Activated T-helper 2 cell treated with anti-CD3 and anti-CD28 coated beads, Interferon-gamma antibody, Interleukin-2, Interleukin-4, amounts not matched to agents 10 μg/mL and 5 μg/mL and 100 μg/mL, durations not matched to agents 14 hours and 24 hours and 36 hours (primary cell): ENCODE measurements around the gene APOL2. TPM values are rescaled to one million over a fixed set of nuclear protein-coding genes. Genes with fewer than 3 reads are reported as not detected.
"Not testable (repeated sequence)": the region's sequence is repeated elsewhere in the genome, so short reads cannot be mapped to it uniquely, and the experiment has no call there.

Experiments
- DNase-seq: peaks from one replicate; pipeline ENCODE4 v3.0.0; 2021; ENCODE audit warnings: low spot score
- H3K27ac Mint-ChIP-seq: one replicate; pipeline ENCODE4 v1.8.0; 2021; ENCODE audit warnings: mixed read lengths
- H3K27me3 Mint-ChIP-seq: one replicate; pipeline ENCODE4 v1.8.0; 2021; ENCODE audit warnings: low read depth, mixed read lengths
- H3K36me3 Mint-ChIP-seq: one replicate; pipeline ENCODE4 v1.8.0; 2021; ENCODE audit warnings: low read depth, mixed read lengths
- H3K4me1 Mint-ChIP-seq: one replicate; pipeline ENCODE4 v1.8.0; 2021; ENCODE audit warnings: low read depth, mixed read lengths
- H3K4me3 Mint-ChIP-seq: one replicate; pipeline ENCODE4 v1.8.0; 2021; ENCODE audit warnings: low read depth, mild to moderate bottlenecking, moderate library complexity, mixed read lengths
- H3K9me3 Mint-ChIP-seq: one replicate; pipeline ENCODE4 v1.8.0; 2021; ENCODE audit warnings: mixed read lengths
- intact Hi-C: fragments of 100-400 bp; cut with micrococcal nuclease; formaldehyde crosslinking; loops from one replicate; pipeline ENCODE4 v1.15.1; 2023
- total RNA-seq: library from RNA; stranded (reverse); gene quantifications from 2 replicates; pipeline ENCODE4 v1.2.3, GENCODE V29; 2022

The APOL2 gene
- total RNA-seq, 1 donor from 2014 or later, result 55.4 TPM

DNA sequence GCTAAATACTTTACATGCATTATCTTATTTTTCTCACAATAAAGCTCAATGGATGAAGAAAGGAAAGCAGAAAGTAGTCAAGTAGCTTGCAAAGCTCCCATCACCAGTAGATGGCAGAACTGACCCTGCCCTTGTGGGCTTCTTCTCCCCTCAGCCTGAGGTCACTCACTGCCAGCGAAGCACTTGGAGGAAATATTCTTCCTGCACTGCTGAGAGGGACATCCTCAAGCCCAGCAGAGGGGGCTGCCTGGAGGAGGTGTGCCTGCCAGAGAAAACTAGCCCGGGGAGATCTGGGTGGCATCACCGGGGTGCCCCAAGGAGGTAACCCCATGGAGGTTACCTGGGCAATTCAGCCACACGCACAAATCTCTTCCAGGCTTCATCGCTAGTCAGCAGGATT, 44.4 kb downstream of the APOL2 start:
- Mint-ChIP-seq H3K27me3 (peaks cover 5% of the 10 kb centered on the region), H3K9me3 (no peaks in the 10 kb centered on the region), H3K4me1 (peaks cover 24% of the 10 kb centered on the region), H3K36me3 (no peaks in the 10 kb centered on the region), H3K27ac (no peak overlapping the region), H3K4me3 (no peak overlapping the region)
- intact Hi-C loops, result loop anchor here (5.0 kb wide), 1 partner anchor 82 kb away; no protein-coding TSS in a partner anchor
- DNase-seq, result no peak

DNA sequence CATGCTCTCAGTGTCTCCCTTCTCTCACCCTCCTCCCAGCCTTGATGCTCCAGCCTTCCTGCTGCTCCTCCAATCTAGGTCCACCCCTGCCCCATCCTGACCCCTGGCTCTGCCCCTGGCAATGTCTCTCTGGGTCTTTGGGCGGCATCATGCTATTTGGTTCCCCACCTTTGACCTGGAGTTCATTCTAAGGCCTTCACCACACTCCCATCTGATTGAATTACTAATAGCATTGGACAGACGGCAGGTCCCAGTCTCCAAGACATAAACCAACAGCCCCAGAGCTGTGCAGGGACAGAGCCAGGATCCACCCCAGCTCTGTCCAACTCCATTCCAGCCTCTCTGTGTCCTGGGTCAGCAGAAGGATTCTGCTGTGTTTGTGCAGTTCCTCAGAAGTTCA, 44.9 kb downstream of the APOL2 start:
- Mint-ChIP-seq H3K9me3 (no peaks in the 10 kb centered on the region), H3K4me3 (no peak overlapping the region), H3K36me3 (no peaks in the 10 kb centered on the region), H3K4me1 (peaks cover 24% of the 10 kb centered on the region), H3K27ac (no peak overlapping the region), H3K27me3 (peaks cover 5% of the 10 kb centered on the region)
- no peak for DNase-seq
- intact Hi-C loops, result no loop called here

DNA sequence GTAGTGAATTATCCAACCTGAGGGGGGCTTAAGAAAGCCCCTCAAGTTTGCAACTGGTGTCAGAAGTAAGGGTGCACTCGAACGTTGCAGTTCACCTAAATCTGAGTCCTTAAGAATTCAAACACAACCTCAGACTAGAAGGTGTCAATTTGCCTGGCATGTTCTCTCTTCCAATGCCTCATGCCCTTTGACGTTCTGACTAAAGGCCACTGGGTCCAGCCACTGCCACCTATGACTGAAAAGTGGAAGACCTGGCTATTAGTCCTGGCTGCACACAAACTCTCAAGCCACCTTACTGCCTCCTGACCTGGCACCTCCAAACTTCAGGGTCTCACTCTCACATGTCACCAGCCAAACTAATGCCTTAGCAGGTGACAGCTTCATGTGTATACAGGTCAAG, 45.8 kb downstream of the APOL2 start:
- Mint-ChIP-seq H3K27me3 (peaks cover 5% of the 10 kb centered on the region), H3K9me3 (no peaks in the 10 kb centered on the region), H3K36me3 (no peaks in the 10 kb centered on the region), H3K4me3 (no peak overlapping the region), H3K27ac (no peak overlapping the region), H3K4me1 (peaks cover 24% of the 10 kb centered on the region)
- intact Hi-C loops, result no loop called here
- no peak for DNase-seq

DNA sequence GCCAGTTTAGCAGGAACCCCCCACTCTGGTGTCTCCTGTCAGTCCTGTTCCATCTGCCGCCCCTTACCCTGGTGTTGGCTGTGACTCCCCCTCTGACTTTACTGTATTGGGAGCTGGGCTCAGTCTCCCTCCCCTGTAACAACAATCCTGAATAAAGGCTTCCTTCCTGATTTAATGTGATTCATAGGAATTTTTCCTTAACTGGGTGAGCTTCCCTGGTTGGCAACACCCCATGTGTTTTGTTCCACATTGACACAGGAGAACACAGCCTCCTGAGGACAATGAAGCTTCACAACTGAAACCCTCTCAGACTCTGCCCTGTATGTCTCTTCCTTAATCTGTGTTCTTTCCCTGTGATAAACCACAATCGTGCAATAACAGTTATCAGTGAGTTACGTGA, 46.2 kb downstream of the APOL2 start:
- H3K4me3 Mint-ChIP-seq, result no peak overlapping the region
- intact Hi-C loops, result no loop called here
- H3K9me3 Mint-ChIP-seq, result no peaks in the 10 kb centered on the region
- H3K27ac Mint-ChIP-seq, result no peak overlapping the region
- peaks cover 20% of the 10 kb centered on the region for H3K4me1 Mint-ChIP-seq
- DNase-seq, result no peak
- H3K27me3 Mint-ChIP-seq, result peaks cover 5% of the 10 kb centered on the region
- H3K36me3 Mint-ChIP-seq, result no peaks in the 10 kb centered on the region

DNA sequence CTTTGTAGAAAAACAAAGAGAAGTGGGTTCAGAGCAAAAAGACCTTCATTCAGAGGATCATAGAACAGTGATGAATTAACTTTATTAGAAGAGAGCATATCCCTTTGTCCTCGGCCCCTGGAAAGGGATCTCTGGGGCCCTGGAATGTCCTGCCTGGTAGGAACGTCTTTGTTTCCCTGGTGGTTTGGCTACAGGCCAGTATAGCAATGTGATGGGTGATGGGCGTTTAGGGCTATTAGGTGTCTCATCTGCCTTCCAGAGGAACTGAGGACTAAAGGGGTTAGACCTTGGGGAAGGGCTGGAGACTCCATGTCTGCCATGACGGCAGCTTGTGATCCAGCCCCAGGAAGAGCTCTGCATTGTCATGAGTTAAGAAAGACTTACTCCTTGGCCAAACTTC, 46.8 kb downstream of the APOL2 start:
- no peak overlapping the region for H3K27ac Mint-ChIP-seq
- H3K36me3 Mint-ChIP-seq, result no peaks in the 10 kb centered on the region
- DNase-seq, result no peak
- peaks cover 14% of the 10 kb centered on the region for H3K4me1 Mint-ChIP-seq
- H3K4me3 Mint-ChIP-seq, result no peak overlapping the region
- H3K9me3 Mint-ChIP-seq, result no peaks in the 10 kb centered on the region
- peaks cover 5% of the 10 kb centered on the region for H3K27me3 Mint-ChIP-seq
- intact Hi-C loops, result no loop called here

DNA sequence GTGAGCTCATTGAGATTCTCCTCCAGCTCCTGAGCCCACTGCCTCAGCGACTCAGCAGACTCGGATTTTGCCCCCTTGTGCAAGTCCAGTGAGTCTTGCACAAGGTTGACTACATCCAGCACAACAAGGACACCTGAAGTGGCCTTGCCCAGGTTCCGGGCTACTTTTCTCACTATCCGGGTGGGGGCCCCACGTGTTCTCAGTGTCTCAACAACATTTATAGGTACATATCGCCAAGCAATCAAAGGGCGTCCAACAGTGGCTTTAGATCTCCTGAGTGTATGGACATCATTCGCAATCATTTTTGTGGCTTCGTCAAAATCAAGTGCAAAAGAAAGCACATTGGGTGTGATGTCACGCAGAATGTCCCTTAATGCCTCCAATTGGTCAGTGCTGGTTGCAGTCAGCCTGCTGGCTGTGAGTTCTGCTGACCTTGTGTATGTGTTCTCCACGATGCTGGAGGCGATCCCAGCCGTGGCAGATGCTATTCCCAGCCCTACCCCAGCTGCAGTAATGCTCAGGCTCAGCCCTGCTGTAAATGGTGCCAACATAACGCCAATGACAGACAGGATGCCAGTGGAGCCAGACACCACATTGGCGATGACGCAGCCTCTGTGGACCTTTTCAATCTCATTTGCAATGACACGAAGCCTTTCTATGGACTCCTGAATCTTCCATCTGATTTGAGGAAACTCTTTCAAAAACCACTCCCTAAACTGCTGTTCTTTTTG, 48.1 kb downstream of the APOL2 start:
- Mint-ChIP-seq H3K4me3 (no peak overlapping the region), H3K27me3 (peaks cover 5% of the 10 kb centered on the region), H3K27ac (no peak overlapping the region), H3K9me3 (no peaks in the 10 kb centered on the region), H3K4me1 (peaks cover 8% of the 10 kb centered on the region), H3K36me3 (no peaks in the 10 kb centered on the region)
- intact Hi-C loops, result no loop called here
- no peak for DNase-seq

DNA sequence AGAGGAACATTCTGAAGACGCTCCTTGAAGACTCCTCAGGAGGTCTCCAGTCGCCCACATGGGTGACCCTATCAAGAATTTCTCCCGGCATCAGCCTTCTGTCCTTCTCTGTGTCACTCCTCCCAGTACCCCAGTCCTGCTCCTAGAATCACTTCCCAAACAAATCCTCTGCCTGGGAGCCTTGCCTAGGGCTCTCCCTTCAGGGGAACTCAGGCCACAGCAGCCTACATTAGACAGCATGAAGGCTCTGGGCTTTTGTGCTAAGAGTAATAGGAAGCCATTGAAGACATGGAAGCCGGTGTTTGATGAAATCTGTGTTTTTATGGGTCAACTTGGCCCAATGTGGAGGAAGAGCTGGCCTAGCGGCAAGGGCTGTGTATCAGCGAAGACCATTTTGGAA, 51.5 kb downstream of the APOL2 start:
- H3K27ac Mint-ChIP-seq, H3K9me3 Mint-ChIP-seq, H3K36me3 Mint-ChIP-seq, H3K4me3 Mint-ChIP-seq, H3K27me3 Mint-ChIP-seq, H3K4me1 Mint-ChIP-seq, DNase-seq, intact Hi-C loops: not testable (repeated sequence)

DNA sequence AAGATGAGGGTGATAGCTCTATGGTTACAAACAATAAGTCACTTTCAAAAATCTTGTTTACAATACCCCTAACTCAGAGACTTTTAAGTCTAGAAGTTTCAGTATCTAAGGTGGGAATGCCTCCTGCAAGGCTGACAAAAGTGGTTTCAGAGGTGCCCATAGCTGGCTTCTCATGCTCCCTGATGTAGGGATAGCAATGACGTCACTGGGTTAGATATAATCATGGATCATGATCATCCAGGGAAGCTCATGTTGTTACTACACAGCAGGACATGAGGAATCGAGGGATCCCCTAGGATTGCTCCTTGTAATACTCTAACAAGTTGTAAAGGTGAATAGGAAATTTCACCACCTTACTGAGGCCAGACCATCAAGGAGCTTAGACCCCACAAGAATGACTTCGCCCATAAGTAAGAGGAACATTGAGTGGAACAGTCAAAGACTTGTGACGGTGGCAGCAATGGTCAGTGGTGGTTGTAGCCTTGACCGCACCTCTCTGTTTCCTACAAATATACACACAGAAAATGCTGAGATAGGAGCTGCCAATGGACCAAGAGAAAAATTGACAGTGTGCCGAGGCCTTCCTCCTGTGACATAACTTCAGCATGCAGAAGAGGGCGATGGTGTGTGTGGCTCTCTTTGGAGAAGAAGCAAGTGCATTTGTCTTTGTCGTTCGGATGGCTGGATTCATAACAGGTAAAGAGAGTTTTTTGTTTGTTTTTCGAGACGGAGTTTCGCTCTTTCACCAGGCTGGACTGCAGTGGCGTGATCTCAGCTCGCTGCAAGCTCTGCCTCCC, 53.3 kb downstream of the APOL2 start:
- no peaks in the 10 kb centered on the region for H3K9me3 Mint-ChIP-seq
- H3K4me3 Mint-ChIP-seq, result no peak overlapping the region
- peaks cover 2% of the 10 kb centered on the region for H3K27me3 Mint-ChIP-seq
- H3K27ac Mint-ChIP-seq, result no peak overlapping the region
- DNase-seq, result no peak
- no peaks in the 10 kb centered on the region for H3K36me3 Mint-ChIP-seq
- intact Hi-C loops, result no loop called here
- no peaks in the 10 kb centered on the region for H3K4me1 Mint-ChIP-seq

DNA sequence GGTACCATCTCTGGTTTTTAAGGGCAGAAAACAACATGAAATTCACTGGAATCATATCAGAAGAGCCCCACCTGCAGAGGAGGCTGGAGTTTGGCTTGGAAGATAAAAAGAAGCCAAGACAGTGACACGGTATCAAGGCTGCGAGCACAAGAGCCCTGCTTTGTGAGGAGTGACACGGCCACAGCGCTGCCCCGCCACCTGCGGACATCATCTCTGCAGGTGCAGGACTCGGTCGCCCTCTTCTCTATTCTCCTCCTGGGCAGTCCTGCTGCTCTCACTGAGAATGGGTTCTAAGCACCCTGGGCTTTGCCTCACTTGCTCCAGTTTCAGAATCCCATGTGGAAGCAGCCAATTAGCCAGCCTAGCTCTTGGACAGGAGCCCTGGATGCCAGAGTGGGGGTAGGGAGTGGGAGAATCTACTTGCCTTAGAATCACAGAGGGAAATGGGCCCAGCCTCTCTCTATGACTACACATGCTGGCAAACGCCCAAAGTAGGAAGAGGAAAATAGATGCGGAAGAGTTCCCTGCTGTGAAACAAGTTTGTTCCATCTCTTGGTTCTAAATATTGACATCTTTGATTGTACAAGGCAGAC, 54.8 kb downstream of the APOL2 start:
- Mint-ChIP-seq H3K27me3 (peaks cover 2% of the 10 kb centered on the region), H3K27ac (no peak overlapping the region), H3K9me3 (no peaks in the 10 kb centered on the region), H3K4me1 (peaks cover 3% of the 10 kb centered on the region), H3K4me3 (no peak overlapping the region), H3K36me3 (no peaks in the 10 kb centered on the region)
- intact Hi-C loops, result no loop called here
- DNase-seq, result no peak

DNA sequence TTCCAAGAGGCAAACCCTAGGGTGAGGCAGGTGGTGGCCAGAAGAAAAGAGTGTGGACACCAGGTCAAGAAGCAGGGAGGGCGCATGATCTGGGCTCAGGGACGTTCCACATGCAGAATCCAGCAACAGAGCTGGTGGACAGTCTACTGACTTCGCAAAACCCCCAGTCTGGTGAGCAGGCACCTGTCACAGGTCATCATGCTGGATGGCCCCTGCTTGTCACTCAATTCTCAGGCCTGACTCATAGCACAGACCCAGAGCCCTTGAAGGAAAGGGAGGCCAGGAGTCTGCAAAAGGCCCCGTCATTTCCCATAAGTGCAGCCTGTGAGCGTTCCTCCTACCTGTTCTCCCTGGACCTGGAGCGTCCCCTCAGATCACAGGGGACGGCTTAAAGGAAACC, 55.9 kb downstream of the APOL2 start:
- Mint-ChIP-seq H3K27me3 (peaks cover 2% of the 10 kb centered on the region), H3K9me3 (no peaks in the 10 kb centered on the region), H3K4me1 (peaks cover 3% of the 10 kb centered on the region), H3K4me3 (no peak overlapping the region), H3K36me3 (no peaks in the 10 kb centered on the region), H3K27ac (no peak overlapping the region)
- DNase-seq, result no peak
- intact Hi-C loops, result no loop called here

DNA sequence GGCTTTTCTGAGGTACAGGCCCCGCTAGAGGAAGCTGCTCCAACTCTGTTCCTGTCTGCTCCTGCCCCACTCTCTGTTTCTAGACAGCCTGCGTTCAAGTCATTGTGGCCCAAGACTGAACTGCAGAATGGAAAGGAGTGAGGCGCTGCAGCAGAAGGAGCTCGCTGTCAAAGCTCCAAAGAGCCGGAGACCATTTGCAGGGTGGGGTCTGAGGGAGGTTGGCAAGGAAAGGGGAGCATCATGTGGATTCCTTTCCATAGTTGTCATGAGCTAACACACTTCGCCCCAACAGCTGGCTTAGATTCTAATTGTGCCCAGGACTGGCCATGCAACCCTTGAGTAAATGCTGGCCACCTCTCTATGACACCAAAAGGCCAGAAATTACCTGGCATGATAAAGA, 56.5 kb downstream of the APOL2 start:
- Mint-ChIP-seq H3K4me3 (no peak overlapping the region), H3K27me3 (peaks cover 2% of the 10 kb centered on the region), H3K9me3 (no peaks in the 10 kb centered on the region), H3K27ac (no peak overlapping the region), H3K4me1 (peaks cover 3% of the 10 kb centered on the region), H3K36me3 (no peaks in the 10 kb centered on the region)
- DNase-seq, result no peak
- intact Hi-C loops, result no loop called here

DNA sequence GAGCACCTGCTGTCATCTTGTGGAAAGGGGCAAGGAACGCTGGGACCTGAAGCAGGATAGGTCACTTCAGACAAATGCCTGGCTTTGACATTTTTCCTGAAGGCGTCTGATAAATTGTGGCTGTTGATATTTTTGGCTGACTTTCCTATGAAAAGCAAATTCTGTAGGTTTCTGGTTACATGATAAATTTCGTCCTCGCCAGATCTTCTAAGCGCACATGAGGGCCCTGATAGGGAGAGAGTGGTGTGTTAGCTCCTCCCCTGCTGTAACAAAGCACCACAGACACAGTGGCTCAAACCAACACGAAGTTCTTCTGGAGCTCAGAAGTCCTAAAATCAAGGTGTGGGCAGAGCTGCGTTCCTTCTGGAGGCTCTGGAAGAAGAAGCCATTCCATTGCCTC, 57.3 kb downstream of the APOL2 start:
- Mint-ChIP-seq H3K4me1 (peaks cover 3% of the 10 kb centered on the region), H3K4me3 (no peak overlapping the region), H3K27me3 (peaks cover 3% of the 10 kb centered on the region), H3K9me3 (peaks cover 5% of the 10 kb centered on the region), H3K36me3 (no peaks in the 10 kb centered on the region), H3K27ac (no peak overlapping the region)
- intact Hi-C loops, result no loop called here
- DNase-seq, result no peak

DNA sequence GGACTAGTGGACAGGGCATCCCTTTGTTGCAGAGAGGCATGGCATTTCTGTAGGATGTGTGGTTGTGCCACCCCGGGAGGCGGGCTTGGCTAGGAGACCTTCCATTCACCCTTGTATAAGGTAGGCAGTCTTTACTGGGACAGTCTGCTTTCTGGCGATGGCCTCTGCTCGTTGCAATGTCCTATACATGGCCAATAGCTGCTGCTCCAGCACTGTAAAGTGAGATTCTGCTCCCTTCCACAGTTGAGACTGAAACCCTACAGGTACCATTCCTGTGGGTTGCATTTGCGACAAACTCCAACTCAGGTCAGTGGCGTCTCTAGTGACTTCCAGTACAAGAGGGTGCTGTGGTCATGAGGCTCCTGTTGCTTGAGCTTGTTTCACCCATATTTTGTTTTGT, 58.4 kb downstream of the APOL2 start:
- Mint-ChIP-seq H3K27me3 (peaks cover 3% of the 10 kb centered on the region), H3K9me3 (peaks cover 9% of the 10 kb centered on the region), H3K27ac (no peak overlapping the region), H3K4me3 (no peak overlapping the region), H3K36me3 (no peaks in the 10 kb centered on the region), H3K4me1 (peaks cover 3% of the 10 kb centered on the region)
- intact Hi-C loops, result loop anchor here (1.0 kb wide), 1 partner anchor 36 kb away; no protein-coding TSS in a partner anchor
- no peak for DNase-seq
